Fibroblast of peridontal ligament (primary cell): ENCODE data around the gene PTPN6.
A peak's percentile ranks its signal among the peaks of the same experiment; 100 is the strongest.

Source experiments
- DNase-seq: peaks from one replicate; pipeline ENCODE4 v3.0.0-alpha.2; 2010; ENCODE audit errors: extremely low read depth

PTPN6 gene

DNA sequence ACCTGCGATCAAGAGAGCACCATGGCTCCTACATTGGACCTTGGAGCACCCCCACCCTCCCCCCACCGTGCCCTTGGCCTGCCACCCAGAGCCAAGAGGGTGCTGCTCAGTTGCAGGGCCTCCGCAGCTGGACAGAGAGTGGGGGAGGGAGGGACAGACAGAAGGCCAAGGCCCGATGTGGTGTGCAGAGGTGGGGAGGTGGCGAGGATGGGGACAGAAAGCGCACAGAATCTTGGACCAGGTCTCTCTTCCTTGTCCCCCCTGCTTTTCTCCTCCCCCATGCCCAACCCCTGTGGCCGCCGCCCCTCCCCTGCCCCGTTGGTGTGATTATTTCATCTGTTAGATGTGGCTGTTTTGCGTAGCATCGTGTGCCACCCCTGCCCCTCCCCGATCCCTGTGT is 9.4 kb upstream of the PTPN6 start:
- no peak for DNase-seq

DNA sequence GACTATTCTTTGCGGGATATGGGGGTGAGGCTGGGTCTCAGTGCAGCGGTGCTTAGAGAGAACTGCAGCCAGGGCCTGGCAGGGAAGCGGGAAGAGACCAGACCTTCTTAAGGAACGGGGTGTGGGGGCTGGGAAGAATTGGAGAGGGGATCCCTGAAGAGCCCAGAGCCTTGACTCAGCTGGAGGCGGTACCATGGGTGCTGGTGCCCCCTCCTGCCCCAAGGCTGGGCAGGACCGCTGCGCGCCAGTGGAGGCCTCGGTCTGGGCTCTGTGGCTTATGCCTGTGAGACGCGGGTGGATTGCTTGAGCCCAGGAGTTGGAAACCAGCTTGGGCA is 8.9 kb upstream of the PTPN6 start:
- DNase-seq, result peak; percentile 27

DNA sequence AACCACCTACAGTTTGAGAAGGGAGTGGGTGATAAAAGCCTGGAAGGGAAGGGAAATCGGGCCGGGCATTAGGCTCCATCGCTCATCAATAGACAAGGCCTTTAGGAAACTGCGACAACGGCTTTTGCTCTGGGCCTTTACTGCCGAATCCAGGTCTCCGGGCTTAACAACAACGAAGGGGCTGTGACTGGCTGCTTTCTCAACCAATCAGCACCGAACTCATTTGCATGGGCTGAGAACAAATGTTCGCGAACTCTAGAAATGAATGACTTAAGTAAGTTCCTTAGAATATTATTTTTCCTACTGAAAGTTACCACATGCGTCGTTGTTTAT is 7.8 kb upstream of the PTPN6 start:
- peak; percentile 96 for DNase-seq

DNA sequence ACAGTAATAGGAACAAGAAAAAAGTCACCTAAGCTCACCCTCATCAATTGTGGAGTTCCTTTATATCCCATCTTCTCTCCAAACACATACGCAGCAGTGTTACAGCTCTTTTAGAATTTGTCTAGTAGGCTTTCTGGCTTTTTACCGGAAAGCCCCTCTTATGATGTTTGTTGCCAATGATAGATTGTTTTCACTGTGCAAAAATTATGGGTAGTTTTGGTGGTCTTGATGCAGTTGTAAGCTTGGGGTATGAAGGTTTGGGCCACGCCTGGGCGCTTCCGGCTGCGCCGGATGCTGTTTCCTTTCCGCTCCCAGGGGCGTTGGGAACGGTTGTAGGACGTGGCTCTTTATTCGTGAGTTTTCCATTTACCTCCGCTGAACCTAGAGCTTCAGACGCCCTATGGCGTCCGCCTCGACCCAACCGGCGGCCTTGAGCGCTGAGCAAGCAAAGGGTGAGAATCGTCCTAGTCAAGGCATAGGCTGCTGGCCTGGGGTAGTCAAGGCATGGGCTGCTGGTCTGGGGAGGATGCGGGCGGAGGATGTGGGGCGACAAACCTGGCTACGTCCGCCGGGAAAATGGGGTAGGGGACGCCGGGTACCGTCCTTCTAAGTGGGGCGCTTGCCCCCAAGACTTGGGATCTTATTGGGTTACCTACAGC is 7.3 kb upstream of the PTPN6 start, which contains the start of the genes C12orf57 and RNU7-1:
TSS of gene C12orf57 (plus strand) at position 301 of the 659 bp plus-strand sequence. CDS start at position 401, 100 bp downstream.
TSS of gene RNU7-1 (plus strand) at position 95 of the 659 bp plus-strand sequence.
- DNase-seq, result peak; percentile 83

DNA sequence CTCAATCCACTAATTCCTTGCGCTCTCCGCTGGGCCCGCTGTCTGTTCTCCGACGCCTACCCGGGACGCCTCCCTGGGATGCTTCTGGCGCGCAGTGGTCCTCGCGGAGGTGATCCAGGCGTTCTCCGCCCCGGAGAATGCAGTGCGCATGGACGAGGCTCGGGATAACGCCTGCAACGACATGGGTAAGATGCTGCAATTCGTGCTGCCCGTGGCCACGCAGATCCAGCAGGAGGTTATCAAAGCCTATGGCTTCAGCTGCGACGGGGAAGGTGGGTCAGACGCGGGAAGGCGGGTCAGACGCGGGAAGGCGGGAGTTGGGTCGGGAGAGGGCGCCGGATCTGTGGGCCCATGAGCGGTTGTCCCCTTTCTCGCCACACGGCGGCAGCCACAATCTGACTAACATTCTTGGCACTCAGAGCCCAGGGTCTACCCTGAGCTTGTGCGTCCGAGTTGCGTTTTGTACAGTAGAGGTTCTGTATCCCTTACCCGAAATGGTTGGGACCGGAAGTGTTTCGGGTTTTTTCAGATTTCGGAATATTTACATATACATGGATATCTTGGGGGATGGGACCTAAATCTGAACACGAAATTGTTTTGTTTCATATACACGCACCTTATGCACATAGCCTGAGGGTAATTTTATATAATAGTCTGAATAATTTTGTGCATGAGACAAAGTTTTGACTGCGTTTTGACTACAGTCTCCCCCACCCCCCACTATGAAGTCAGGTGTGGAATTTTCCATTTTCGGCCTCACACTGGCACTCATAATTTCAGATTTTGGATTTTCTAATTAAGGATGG is 6.6 kb upstream of the PTPN6 start:
- DNase-seq, result peak; percentile 94

DNA sequence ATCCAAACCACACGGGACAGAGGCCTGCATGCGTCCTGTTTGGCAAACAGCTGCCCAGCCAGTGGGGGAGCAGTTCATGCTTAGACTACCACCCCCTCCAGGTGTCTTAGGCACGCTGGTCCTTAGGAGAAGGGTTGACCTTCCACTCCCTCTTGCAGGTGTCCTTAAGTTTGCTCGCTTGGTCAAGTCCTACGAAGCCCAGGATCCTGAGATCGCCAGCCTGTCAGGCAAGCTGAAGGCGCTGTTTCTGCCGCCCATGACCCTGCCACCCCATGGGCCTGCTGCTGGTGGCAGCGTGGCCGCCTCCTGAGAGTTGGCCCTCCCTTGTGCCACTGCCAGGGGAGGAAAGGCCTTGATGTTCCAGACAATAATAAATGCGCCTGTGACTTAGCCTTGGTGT is 5.5 kb upstream of the PTPN6 start:
- no peak for DNase-seq

DNA sequence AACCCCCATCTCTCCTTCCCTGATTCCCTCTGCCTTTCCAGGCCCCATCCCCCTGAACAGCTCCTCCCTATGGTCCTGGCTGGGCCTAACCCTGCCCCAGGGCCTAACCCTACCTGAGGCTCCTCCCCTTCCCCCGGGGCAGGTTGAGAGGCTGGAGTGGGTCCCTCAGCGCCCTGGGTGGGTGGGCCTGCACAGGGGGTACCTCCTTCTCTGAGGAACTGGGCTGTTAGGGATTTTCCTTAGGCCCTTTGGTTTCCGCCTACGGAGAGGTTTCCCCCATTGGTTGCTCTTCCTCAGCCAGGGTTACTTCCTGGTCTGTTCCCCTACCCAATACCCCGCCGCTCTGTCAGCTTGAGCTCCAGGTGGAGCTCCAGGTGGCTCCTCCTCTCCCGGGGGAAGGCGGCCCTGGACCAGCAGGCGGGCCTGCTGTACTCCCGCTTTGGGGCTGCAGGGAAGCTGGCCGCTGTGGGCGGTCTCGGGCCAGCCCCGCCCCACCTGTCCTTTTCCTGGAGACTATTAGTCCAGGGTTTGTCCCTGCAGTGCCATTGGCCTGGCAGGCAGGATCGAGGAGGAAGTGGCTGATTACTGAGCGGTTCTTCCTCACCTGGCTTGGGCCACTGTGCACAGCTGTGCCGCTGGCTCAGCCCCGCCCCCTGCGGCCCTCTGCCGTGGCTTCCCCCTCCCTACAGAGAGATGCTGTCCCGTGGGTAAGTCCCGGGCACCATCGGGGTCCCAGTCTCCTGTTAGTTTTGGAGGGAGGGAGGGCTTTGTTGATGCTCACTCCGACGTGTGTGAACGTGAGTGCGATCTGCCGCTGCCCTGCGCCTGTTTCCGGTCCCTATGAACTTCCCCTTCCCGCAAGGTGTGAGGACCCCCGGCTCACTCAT is 4.9 kb upstream of the PTPN6 start:
- no peak for DNase-seq

DNA sequence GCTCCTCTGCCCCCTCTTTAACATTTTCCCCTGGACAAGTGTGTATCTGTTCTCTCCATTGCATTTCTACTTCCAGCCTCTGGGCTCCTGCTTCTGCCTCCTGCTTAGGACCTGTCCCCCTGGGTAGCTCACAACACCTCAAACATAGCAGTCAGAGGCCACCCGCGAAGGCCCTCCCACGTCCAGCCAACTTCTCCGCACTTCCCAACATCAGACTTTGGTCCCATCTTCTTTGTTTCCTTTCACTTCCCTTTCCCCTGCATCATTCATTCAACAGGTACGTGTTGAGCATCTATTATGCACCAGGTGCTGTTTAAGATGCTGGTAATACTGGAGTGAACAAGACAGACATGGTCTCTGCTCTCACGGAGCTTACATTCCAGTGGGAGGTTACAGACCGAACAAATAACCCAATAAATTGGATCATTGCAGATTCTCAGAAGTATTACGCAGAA is 4.2 kb upstream of the PTPN6 start:
- DNase-seq, result no peak

DNA sequence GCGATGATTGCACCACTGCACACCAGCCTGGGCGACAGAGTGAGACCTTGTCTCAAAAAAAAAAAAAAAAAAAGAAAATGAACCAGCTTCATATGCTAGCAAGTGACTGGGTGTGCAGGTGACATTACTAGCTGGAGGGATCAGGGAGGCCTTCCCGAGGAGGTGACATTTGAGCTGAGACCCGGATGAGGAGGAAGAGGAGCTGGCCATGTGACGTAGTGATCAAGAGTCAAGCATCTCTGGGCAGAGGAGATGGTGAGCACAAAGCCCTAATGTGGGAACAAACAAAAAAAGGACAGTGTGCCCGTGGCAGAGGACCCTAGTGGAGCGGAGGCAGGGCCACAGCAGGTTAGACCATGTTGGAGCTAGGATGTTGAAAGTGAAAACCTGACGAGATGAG is 3.5 kb upstream of the PTPN6 start:
- no peak for DNase-seq

DNA sequence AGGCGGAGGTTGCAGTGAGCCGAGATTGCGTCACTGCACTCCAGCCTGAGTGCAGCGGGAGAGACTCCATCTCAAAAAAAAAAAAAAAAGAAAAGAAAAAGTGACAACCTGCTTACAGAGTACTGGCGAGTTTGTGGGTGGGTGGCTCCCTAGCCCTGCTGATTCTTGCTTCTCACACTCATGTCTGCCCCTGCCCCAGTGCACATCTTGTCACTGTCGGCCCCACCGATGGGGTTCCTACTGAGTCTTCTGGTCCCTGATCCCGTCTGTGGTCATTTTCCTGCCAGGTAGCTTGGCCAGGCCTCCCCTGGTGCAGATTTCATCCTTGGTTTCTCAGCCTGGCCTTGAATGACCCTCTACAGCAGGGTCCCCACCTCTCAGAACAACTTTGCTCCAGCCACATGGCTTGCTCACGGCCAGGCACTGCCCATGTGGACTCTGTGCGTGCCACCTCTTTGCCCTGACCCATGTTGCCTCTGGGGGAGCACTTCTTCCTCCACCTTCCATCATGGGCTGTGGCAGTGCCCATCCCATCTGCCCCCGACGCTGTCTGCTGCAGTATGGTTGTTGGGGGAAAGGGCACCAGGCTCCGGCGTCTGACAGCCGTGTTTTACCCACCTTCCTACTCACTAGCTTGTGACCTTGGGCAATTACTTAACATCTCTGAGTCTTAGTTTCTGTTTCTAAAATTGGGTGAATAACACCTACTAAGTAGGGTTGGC is 2.1 kb upstream of the PTPN6 start:
- DNase-seq, result no peak

DNA sequence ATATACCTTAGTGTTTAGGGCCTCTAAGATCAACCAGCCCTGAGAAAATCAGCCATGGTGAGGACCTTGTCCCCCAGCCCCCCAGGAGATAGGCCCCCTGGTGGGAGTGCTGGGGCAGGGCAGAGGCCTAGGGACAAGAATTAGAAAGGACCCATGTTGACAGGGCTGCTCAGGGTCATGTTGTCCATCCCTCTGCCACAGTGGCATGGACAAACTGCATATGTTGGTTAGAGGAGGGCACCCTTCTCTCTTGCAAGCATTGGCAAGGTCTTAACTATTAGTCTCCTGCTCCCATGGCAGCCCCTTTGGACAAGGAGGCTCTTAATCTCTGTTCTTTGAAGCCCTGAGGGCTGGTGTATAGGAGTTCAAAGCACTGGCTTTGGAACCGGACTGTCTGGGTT is 755 bp upstream of the PTPN6 start:
- no peak for DNase-seq

DNA sequence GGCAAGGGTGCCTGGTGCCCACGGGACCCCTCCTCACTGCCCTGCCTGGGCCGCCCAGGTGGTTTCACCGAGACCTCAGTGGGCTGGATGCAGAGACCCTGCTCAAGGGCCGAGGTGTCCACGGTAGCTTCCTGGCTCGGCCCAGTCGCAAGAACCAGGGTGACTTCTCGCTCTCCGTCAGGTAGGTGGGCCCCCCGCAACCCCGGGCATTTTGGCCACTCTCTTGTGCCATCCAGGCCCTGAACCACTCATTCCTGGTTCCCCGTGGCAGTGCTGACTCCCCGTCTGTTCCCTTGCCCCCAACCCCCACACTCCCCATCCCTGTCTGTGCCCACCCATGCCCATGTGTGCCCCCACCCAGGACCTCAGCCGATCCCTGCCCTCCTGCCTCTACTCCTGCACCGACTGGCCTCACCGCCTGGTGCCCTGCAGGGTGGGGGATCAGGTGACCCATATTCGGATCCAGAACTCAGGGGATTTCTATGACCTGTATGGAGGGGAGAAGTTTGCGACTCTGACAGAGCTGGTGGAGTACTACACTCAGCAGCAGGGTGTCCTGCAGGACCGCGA is 480 bp downstream of the PTPN6 start:
- no peak for DNase-seq

DNA sequence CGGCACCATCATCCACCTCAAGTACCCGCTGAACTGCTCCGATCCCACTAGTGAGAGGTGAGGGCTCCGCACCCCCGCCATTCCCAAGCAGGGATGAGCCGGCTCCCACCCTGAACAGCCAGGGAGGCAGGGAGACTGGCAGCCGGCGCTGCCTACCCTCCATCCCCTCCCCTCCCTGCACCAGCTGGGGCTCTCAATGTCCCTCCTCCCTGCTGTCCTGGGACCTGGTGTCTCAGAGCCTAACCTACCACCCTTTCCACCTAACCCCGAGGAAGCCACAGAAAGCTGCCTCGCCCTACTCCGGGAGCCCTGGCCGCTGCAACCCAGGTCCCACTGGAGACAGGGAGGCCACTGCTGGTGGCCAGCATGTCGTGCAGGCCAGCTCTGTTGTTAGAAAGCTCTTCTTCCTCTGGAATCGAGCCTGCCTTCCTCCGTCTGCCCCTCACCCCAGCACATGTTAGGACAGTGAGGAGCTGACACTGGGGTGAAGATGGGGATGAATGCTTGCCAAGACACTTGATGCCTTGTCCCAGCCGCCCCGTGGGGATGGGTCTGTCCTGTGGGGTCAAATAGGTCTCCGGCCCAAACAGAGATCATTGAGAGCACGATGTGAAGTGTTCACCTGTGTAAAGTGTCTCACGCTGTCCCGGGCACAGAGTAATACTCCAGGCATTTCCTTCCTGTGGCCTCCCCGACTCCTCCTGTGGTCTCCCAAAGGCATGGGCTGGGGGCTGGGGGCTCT is 1.1 kb downstream of the PTPN6 start:
- no peak for DNase-seq

DNA sequence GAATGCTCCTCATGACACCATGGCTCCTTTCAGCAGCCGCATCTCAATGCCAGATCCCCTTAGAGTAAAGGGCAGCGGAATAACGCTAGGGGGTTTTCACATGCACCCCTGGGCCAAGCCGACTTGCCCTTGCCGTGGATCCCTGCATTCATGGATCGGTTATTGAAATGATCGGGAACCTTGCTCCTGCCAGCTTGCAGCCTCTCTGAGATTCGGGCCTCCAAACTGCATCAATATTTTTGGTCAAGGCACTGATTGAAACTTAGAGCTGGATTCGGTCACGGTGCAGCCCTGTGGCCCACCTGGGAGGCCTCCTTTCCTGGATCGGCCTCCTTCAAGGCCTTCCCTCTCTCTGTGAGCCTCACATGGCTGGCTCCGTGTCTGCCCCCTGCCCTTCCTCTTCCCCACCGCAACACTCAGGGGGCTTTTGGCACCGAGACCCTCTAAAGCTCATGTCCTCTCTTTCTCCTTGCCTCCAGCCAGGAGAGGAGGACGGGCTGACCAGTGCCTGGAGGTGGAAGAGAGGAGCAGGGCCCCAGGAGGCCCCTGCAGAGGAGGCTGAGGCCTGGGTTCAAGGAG is 1.8 kb downstream of the PTPN6 start:
- DNase-seq, result no peak

DNA sequence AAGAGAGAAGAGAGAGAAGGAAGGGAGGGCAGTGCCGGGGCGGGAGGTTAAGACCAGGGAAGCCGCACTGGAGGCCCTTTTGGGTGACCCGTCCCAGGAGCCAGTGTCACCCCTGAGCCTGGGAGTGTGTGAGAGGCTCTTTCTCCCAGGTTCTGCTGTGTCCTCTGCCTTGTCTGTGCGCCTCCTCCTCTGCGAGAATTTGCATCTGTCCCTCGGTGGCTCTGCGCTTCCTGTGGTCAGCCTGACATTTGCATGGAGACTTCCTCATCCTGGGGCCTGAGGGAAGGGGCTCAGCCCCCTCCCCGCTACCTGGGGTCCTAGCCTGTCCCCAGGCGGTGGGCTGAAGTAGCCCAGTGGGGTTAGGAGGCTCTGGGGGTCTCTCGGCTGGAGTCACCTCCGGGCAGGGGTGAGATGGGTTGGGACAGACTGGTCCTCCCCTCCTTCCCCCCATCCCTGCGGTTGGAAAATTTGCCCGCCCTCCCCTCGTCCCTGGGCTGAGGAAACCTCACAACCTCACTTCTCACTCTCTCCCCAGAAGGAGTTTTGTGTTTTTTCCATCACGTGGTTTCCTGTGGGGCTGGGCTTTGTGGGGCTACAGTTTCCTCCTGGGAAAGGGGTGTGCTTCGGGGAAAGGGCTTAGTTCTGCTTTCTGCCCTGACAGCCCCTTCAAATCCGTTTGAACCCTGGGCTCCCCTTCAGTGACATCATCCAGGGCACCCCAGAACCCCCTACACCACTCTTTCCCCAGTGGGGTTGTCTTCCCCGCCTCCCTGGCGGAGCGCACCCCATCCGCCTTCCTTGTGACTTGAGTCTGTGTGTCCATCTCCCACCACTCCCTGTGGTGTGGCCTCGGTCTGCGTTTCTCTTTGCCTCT is 2.5 kb downstream of the PTPN6 start:
- DNase-seq, result peak; percentile 63

DNA sequence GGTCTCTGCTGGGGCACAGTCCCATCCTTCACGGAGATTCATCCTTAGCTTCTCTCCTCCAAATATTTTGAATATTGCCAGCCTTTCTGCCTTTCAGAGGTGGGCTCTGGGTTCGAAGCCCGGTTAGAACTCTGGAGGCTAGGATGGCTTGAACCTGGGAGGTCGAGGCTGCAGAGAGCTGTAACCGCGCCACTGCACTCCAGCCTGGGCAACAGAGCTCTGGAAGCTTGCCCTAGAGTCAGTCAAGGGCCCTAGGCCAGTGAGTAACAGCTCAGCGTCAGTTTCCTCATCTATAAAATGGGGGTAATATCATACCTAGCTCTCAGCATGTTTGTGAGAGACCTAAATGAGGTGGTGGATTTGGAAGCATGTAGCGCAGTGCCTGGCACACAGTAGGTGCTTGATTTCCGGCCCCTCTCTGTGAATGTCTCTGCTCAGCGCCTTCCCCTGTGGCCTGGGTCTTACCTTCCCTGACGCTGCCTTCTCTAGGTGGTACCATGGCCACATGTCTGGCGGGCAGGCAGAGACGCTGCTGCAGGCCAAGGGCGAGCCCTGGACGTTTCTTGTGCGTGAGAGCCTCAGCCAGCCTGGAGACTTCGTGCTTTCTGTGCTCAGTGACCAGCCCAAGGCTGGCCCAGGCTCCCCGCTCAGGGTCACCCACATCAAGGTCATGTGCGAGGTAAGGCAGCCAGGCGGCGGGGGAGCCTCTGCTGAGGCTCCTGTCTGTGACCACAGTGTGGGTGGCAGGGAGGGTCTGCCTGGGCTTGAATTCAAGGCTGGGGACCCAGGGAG is 3.4 kb downstream of the PTPN6 start:
- no peak for DNase-seq

DNA sequence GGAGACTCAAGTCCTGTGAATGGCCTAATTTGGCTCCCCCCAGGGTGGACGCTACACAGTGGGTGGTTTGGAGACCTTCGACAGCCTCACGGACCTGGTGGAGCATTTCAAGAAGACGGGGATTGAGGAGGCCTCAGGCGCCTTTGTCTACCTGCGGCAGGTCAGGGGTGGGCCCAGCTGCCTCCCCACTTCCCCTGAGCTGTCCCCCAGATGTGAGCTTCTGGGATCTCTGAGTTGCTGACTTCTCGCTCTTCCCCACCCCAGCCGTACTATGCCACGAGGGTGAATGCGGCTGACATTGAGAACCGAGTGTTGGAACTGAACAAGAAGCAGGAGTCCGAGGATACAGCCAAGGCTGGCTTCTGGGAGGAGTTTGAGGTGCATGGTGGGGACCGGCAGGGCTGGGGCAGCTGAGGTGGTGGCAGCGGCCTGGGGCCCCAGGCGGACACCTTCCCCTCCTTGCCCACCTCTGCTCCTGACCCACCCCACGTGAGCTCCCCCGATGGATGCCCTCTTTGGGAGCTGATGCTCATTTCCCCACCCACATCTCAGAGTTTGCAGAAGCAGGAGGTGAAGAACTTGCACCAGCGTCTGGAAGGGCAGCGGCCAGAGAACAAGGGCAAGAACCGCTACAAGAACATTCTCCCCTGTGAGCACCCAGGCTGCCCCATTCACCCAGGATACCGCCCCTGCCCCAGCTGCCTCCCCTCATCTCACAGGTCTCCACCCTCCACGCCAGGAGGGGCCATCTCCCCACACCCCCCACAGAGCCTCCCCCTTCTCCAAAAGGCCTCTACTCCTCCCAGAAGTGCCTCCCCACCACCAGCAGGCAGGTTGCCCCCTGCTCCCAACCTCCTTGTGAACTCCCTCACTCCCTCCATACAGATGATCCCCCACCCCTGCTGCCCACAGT is 4.2 kb downstream of the PTPN6 start:
- no peak for DNase-seq
